Osteocyte (in vitro differentiated cells): ENCODE data around the gene TP73. TPM values are rescaled to one million over a fixed set of nuclear protein-coding genes. Genes with fewer than 3 reads are reported as not detected.

Experiments used
- DNase-seq: peaks from one replicate; pipeline ENCODE4 v3.0.0; 2021; ENCODE audit warnings: mixed read lengths; ENCODE audit not compliant: unreplicated experiment; ENCODE audit errors: extremely low spot score
- H3K27ac Mint-ChIP-seq: one replicate; pipeline ENCODE4 v1.8.0; 2021; ENCODE audit warnings: mild to moderate bottlenecking, mixed read lengths; ENCODE audit not compliant: unreplicated experiment
- H3K27me3 Mint-ChIP-seq: one replicate; pipeline ENCODE4 v1.8.0; 2021; ENCODE audit warnings: mixed read lengths; ENCODE audit not compliant: unreplicated experiment
- H3K36me3 Mint-ChIP-seq: one replicate; pipeline ENCODE4 v1.8.0; 2021; ENCODE audit warnings: mixed read lengths; ENCODE audit not compliant: unreplicated experiment
- H3K4me1 Mint-ChIP-seq: one replicate; pipeline ENCODE4 v1.8.0; 2021; ENCODE audit warnings: mixed read lengths; ENCODE audit not compliant: unreplicated experiment
- H3K4me3 Mint-ChIP-seq: one replicate; pipeline ENCODE4 v1.8.0; 2021; ENCODE audit warnings: mild to moderate bottlenecking, moderate library complexity, mixed read lengths; ENCODE audit not compliant: unreplicated experiment
- H3K9me3 Mint-ChIP-seq: one replicate; pipeline ENCODE4 v1.8.0; 2021; ENCODE audit warnings: mixed read lengths; ENCODE audit not compliant: unreplicated experiment
- total RNA-seq: library from RNA; stranded (reverse); gene quantifications from 2 replicates; pipeline ENCODE4 v1.2.1, GENCODE V29; 2021
- TF ChIP-seq, protein P1 (sequence below): fragments of 200-600 bp; sonication (generic); IDR thresholded peaks from 2 replicates; pipeline ENCODE4 v1.5.0; 2021; ENCODE audit warnings: antibody characterized with exemption, mild to moderate bottlenecking, moderate library complexity

Gene TP73
- total RNA-seq, 1 donor from 2014 or later: 0.24 TPM

DNA sequence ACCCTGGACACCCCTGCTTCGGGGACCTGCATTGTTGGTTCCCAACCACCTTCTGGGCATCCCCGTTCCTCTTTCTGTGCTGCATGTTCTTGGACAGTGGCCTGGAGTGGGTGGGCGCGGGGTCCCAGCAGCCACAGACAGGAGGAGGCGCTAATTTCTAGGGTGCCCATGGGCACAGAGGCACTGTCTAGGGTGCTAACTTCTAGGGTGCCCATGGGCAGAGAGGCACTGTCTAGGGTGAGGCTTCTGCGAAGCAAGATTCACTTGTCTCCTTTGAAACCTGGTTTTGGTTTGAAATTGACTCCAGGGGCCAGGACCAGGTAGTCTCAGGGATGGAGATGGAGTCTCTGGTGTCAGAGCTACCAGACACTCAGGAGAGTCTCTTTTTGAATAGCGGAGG lies 40.2 kb upstream of the TP73 start:
- peak overlapping the region; percentile 70 for H3K4me3 Mint-ChIP-seq
- no peaks in the 10 kb centered on the region for H3K9me3 Mint-ChIP-seq
- no peaks in the 10 kb centered on the region for H3K36me3 Mint-ChIP-seq
- peaks cover 33% of the 10 kb centered on the region for H3K4me1 Mint-ChIP-seq
- DNase-seq: no peak
- TF ChIP-seq, protein P1, sequence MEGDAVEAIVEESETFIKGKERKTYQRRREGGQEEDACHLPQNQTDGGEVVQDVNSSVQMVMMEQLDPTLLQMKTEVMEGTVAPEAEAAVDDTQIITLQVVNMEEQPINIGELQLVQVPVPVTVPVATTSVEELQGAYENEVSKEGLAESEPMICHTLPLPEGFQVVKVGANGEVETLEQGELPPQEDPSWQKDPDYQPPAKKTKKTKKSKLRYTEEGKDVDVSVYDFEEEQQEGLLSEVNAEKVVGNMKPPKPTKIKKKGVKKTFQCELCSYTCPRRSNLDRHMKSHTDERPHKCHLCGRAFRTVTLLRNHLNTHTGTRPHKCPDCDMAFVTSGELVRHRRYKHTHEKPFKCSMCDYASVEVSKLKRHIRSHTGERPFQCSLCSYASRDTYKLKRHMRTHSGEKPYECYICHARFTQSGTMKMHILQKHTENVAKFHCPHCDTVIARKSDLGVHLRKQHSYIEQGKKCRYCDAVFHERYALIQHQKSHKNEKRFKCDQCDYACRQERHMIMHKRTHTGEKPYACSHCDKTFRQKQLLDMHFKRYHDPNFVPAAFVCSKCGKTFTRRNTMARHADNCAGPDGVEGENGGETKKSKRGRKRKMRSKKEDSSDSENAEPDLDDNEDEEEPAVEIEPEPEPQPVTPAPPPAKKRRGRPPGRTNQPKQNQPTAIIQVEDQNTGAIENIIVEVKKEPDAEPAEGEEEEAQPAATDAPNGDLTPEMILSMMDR: no peak
- no peaks in the 10 kb centered on the region for H3K27me3 Mint-ChIP-seq
- no peak overlapping the region for H3K27ac Mint-ChIP-seq

- H3K4me3 Mint-ChIP-seq: no peak overlapping the region
- H3K27me3 Mint-ChIP-seq: no peaks in the 10 kb centered on the region
- DNase-seq: no peak
- H3K27ac Mint-ChIP-seq: no peak overlapping the region
- TF ChIP-seq, protein P1: peak; percentile 70
- H3K36me3 Mint-ChIP-seq: no peaks in the 10 kb centered on the region
- H3K9me3 Mint-ChIP-seq: no peaks in the 10 kb centered on the region
- peaks cover 28% of the 10 kb centered on the region for H3K4me1 Mint-ChIP-seq
Observed at GRCh38 chr1:3614755-3615742, 37.3 kb upstream of the TP73 start.

DNA sequence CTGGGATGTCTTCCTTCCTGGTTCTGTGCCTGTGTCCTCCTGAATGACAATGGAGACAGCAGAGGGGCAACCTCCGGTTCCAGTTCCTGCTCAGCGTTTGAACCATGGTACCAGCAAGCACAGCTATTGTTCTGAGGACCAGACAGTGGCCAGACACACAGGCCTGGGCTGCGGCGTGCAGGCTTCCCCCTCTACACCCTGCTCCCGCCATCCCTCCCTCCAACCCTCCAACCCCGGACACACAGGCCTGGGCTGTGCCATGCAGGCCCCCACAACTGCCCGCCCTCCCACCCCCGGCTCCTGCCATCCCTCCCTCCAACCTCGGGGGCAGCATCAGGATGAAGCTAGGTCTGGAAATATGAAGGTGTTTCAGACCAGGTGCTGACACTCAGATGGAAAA lies 35.5 kb upstream of the TP73 start:
- no peak overlapping the region for H3K27ac Mint-ChIP-seq
- H3K9me3 Mint-ChIP-seq: no peaks in the 10 kb centered on the region
- H3K4me1 Mint-ChIP-seq: peaks cover 21% of the 10 kb centered on the region
- TF ChIP-seq, protein P1: no peak
- no peak for DNase-seq
- H3K27me3 Mint-ChIP-seq: no peaks in the 10 kb centered on the region
- H3K36me3 Mint-ChIP-seq: no peaks in the 10 kb centered on the region
- H3K4me3 Mint-ChIP-seq: no peak overlapping the region

DNA sequence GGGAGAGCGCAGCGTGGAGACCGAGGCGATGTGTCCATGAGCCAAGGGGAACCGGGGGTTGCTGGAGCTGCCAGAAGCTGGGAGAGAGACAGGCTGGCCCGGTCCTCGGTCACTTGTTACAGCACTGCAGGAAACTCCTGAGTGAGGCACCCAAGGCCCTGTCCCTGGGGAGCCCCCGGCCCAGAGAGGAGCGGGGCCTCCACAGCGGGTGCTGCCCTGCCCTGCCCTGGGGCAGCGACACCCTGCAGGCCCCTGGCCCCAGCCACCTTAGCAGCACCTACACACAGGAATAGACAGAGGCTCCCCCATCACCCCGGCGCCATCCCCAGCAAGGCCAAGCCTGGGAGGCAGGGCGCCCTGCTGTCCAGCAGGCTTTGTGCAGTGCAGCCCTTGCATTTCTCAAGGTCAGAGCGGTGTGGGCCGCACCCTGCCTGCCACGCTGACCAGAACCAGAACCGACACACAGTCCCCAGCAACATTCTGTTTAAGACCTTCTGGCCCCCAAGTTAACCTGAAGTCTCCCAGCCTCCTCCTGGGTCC lies 34.4 kb upstream of the TP73 start:
- no peak for DNase-seq
- H3K36me3 Mint-ChIP-seq: no peaks in the 10 kb centered on the region
- no peaks in the 10 kb centered on the region for H3K9me3 Mint-ChIP-seq
- TF ChIP-seq, protein P1: no peak
- peaks cover 26% of the 10 kb centered on the region for H3K4me1 Mint-ChIP-seq
- H3K27ac Mint-ChIP-seq: no peak overlapping the region
- H3K27me3 Mint-ChIP-seq: no peaks in the 10 kb centered on the region
- no peak overlapping the region for H3K4me3 Mint-ChIP-seq

- Mint-ChIP-seq H3K9me3 (no peaks in the 10 kb centered on the region), H3K27ac (no peak overlapping the region), H3K27me3 (no peaks in the 10 kb centered on the region), H3K4me1 (peaks cover 26% of the 10 kb centered on the region), H3K36me3 (no peaks in the 10 kb centered on the region), H3K4me3 (no peak overlapping the region)
- TF ChIP-seq, protein P1: no peak
- no peak for DNase-seq
Observed at GRCh38 chr1:3618531-3618880, 33.8 kb upstream of the TP73 start.
